DND-41 (cell line): ENCODE measurements around the gene WDFY4.

Experiments used
- ATAC-seq: fragments of 200-7000 bp; cut with Tn5 transposase; 3 replicates; pipeline ENCODE4 v1.9.1; 2021; ENCODE audit warnings: low read depth; ENCODE audit not compliant: insufficient read depth
- DNase-seq: peaks from one replicate; pipeline ENCODE4 v3.0.0-alpha.2; 2020
- H2AFZ ChIP-seq: 2 replicates; pipeline ENCODE4 v1.6.0; 2012; ENCODE audit warnings: low read depth, low read length
- H3K27ac ChIP-seq: 2 replicates; pipeline ENCODE4 v1.5.1; 2012; ENCODE audit warnings: low read length, inconsistent platforms
- H3K27me3 ChIP-seq: fragments of 200-600 bp; sonication (generic); 2 replicates; pipeline ENCODE4 v1.6.0; 2012; ENCODE audit warnings: low read length, mild to moderate bottlenecking, inconsistent platforms; ENCODE audit not compliant: insufficient read depth, poor library complexity
- H3K36me3 ChIP-seq: 2 replicates; pipeline ENCODE4 v1.5.1; 2012; ENCODE audit warnings: low read length, inconsistent platforms; ENCODE audit not compliant: insufficient read depth
- H3K4me1 ChIP-seq: 2 replicates; pipeline ENCODE4 v1.5.1; 2012; ENCODE audit warnings: mild to moderate bottlenecking, low read length; ENCODE audit not compliant: insufficient read depth
- H3K4me2 ChIP-seq: 2 replicates; pipeline ENCODE4 v1.6.0; 2012; ENCODE audit warnings: mild to moderate bottlenecking, moderate library complexity, low read length, inconsistent platforms; ENCODE audit not compliant: insufficient read depth
- H3K4me3 ChIP-seq, 2 experiments: fragments of 200-600 bp in 1 of 2; shearing (Covaris generic) in 1 of 2; 2 replicates each; pipeline ENCODE4 v1.5.1; 2012 to 2016; ENCODE audit warnings: inconsistent platforms in 2 of 2, low read length in 2 of 2, mild to moderate bottlenecking in 2 of 2, low read depth in 1 of 2, moderate library complexity in 1 of 2
- H3K79me2 ChIP-seq: 2 replicates; pipeline ENCODE4 v1.6.0; 2012; ENCODE audit warnings: low read length, inconsistent platforms; ENCODE audit not compliant: insufficient read depth
- H3K9ac ChIP-seq: 2 replicates; pipeline ENCODE4 v1.6.0; 2012; ENCODE audit warnings: low read depth, mild to moderate bottlenecking, inconsistent platforms, low read length, moderate library complexity
- H3K9me3 ChIP-seq: 2 replicates; pipeline ENCODE4 v1.5.1; 2012; ENCODE audit warnings: low read length, moderate library complexity, mild to moderate bottlenecking, inconsistent platforms; ENCODE audit not compliant: insufficient read depth, severe bottlenecking
- H4K20me1 ChIP-seq: 2 replicates; pipeline ENCODE4 v1.6.0; 2012; ENCODE audit warnings: low read length; ENCODE audit not compliant: insufficient read depth
- CTCF ChIP-seq: IDR thresholded peaks from 2 replicates; pipeline ENCODE4 v1.5.1; 2012; ENCODE audit warnings: borderline replicate concordance, low read length, moderate library complexity, mild to moderate bottlenecking; ENCODE audit not compliant: poor library complexity, severe bottlenecking; ENCODE audit errors: extremely low read depth
- EZH2 ChIP-seq: IDR thresholded peaks from 3 replicates; pipeline ENCODE4 v1.6.1; 2012; ENCODE audit warnings: borderline replicate concordance, low read depth, mild to moderate bottlenecking, moderate library complexity, low read length, inconsistent platforms; ENCODE audit not compliant: severe bottlenecking

WDFY4 gene

GRCh38 chr10:48965460-48965859, 280.8 kb downstream of the WDFY4 start:
- H2AFZ ChIP-seq, result no peak overlapping the region
- no peaks in the 10 kb centered on the region for H3K4me1 ChIP-seq
- DNase-seq, result no peak
- H3K79me2 ChIP-seq, result no peaks in the 10 kb centered on the region
- H3K27me3 ChIP-seq, result peaks cover 4% of the 10 kb centered on the region
- no peaks in the 10 kb centered on the region for H3K36me3 ChIP-seq
- no peaks in the 10 kb centered on the region for H3K9me3 ChIP-seq
- no peak for TF ChIP-seq CTCF
- TF ChIP-seq EZH2, result no peak
- no peak overlapping the region for H3K27ac ChIP-seq
- no peaks in the 10 kb centered on the region for H4K20me1 ChIP-seq
- H3K9ac ChIP-seq, result no peak overlapping the region
- no peak overlapping the region for H3K4me3 ChIP-seq
- no peak overlapping the region for H3K4me2 ChIP-seq
- ATAC-seq, result no peak

- Histone ChIP-seq H3K27me3 (peaks cover 4% of the 10 kb centered on the region), H3K4me1 (no peaks in the 10 kb centered on the region), H2AFZ (no peak overlapping the region), H3K9ac (no peak overlapping the region), H3K4me2 (no peak overlapping the region), H3K4me3 (no peak overlapping the region), H3K9me3 (no peaks in the 10 kb centered on the region), H3K27ac (no peak overlapping the region), H4K20me1 (no peaks in the 10 kb centered on the region), H3K79me2 (no peaks in the 10 kb centered on the region), H3K36me3 (no peaks in the 10 kb centered on the region)
- DNase-seq (no peak), ATAC-seq (no peak)
- TF ChIP-seq EZH2 (no peak), CTCF (no peak)
Observed at GRCh38 chr10:48968036-48968435, 283.4 kb downstream of the WDFY4 start.

GRCh38 chr10:48970046-48970445, 285.4 kb downstream of the WDFY4 start:
- no peak overlapping the region for H3K27ac ChIP-seq
- no peaks in the 10 kb centered on the region for H3K36me3 ChIP-seq
- H3K27me3 ChIP-seq, result peaks cover 4% of the 10 kb centered on the region
- no peaks in the 10 kb centered on the region for H3K79me2 ChIP-seq
- no peak for TF ChIP-seq EZH2
- H3K4me2 ChIP-seq, result no peak overlapping the region
- no peaks in the 10 kb centered on the region for H3K9me3 ChIP-seq
- DNase-seq, result no peak
- H3K4me1 ChIP-seq, result no peaks in the 10 kb centered on the region
- no peak overlapping the region for H3K9ac ChIP-seq
- no peaks in the 10 kb centered on the region for H4K20me1 ChIP-seq
- no peak overlapping the region for H3K4me3 ChIP-seq
- ATAC-seq, result no peak
- no peak overlapping the region for H2AFZ ChIP-seq

GRCh38 chr10:48970654-48971053, 286.0 kb downstream of the WDFY4 start:
- H3K9ac ChIP-seq, result no peak overlapping the region
- H3K36me3 ChIP-seq, result no peaks in the 10 kb centered on the region
- H3K4me2 ChIP-seq, result no peak overlapping the region
- H3K4me1 ChIP-seq, result no peaks in the 10 kb centered on the region
- TF ChIP-seq EZH2 (no peak), CTCF (no peak)
- H3K27me3 ChIP-seq, result peaks cover 4% of the 10 kb centered on the region
- H3K27ac ChIP-seq, result no peak overlapping the region
- peak; percentile 35 for DNase-seq
- H2AFZ ChIP-seq, result no peak overlapping the region
- no peaks in the 10 kb centered on the region for H3K79me2 ChIP-seq
- ATAC-seq, result peak; percentile 83
- no peaks in the 10 kb centered on the region for H4K20me1 ChIP-seq
- H3K9me3 ChIP-seq, result no peaks in the 10 kb centered on the region
- H3K4me3 ChIP-seq, result no peak overlapping the region
